ENCODE measurements around the gene FLNB.

GRCh38 chr3:58088501-58088900 is 80.3 kb downstream of the FLNB start:
- TF ChIP-seq POLR2A (IDR thresholded peaks at IDR 0.05) (no peak), CTCF (IDR thresholded peaks at IDR 0.05) (no peak)
